ENCODE data around the gene MAN2C1. TPM values are rescaled to one million over a fixed set of nuclear protein-coding genes. Genes with fewer than 3 reads are reported as not detected.
"Not testable (repeated sequence)": the region's sequence is repeated elsewhere in the genome, so short reads cannot be mapped to it uniquely, and the experiment has no call there.

MAN2C1 gene
- polyA plus RNA-seq, 4 donors, result 109 to 379 (median 172) TPM

DNA sequence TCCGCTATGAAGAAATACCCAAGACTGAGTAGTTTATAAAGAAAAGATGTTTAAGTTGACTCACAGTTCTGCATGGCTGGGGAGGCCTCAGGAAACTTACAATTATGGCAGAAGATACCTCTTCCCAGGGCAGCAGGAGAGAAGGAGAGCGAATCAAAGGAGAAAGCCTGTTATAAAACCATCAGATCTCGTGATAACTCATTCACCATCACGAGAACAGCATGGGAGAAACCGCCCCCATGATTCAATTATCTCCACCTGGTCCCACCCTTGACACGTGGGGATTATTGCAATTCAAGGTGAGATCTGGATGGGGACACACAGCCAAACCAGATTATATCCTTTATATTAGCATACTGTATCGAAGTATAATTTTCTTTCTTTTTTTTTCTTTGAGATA is 36.3 kb downstream of the MAN2C1 start:
- not testable (repeated sequence) for H3K9me3 ChIP-seq (ENCODE audit: control insufficient read depth in 2 of 2, insufficient read depth in 1 of 2, low read depth in 1 of 2, low read length in 1 of 2); H3K27me3 ChIP-seq (ENCODE audit: control insufficient read depth in 3 of 3, insufficient read depth in 3 of 3, low read length in 3 of 3); H3K4me1 ChIP-seq (ENCODE audit: control insufficient read depth in 3 of 3, insufficient read depth in 2 of 3, low read depth in 1 of 3, low read length in 2 of 3); DNase-seq; H3K4me3 ChIP-seq (ENCODE audit: low read depth in 1 of 3, low read length in 3 of 3); H3K27ac ChIP-seq (ENCODE audit: low read depth in 1 of 3, low read length in 2 of 3); FAIRE-seq; H3K36me3 ChIP-seq (ENCODE audit: control insufficient read depth in 3 of 3, insufficient read depth in 2 of 3, low read depth in 1 of 3, low read length in 3 of 3)
- 40 to 70% (median 58%) methylated on average over 7 of the region's 7 CpGs for WGBS, 3 donors

DNA sequence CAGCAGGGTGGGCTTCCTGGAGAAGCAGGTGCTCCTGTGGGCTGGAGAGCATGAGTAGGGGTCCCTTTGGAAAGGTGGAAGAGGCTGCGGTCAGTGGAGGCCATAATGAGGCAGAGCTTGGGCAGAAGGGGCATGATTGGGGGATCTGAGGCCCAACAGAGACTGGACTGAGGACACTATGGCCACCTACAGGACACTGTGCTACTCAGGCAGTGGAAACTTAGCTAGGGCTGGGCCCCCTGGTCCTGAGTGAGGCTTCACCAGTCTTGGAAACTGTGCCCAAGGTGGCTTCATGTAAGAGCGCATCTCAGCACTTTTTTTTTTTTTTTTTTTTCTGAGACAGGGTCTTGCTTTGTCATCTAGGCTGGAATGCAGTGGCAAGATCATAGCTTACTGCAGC is 38.8 kb downstream of the MAN2C1 start:
- Histone ChIP-seq H3K27me3 (ENCODE audit: control insufficient read depth in 3 of 3, insufficient read depth in 3 of 3, low read length in 3 of 3) (no peaks in the 10 kb centered on the region), H3K36me3 (ENCODE audit: control insufficient read depth in 3 of 3, insufficient read depth in 2 of 3, low read depth in 1 of 3, low read length in 3 of 3) (no peaks in the 10 kb centered on the region), H3K4me3 (ENCODE audit: low read depth in 1 of 3, low read length in 3 of 3) (no peak overlapping the region), H3K27ac (ENCODE audit: low read depth in 1 of 3, low read length in 2 of 3) (no peak overlapping the region), H3K4me1 (ENCODE audit: control insufficient read depth in 3 of 3, insufficient read depth in 2 of 3, low read depth in 1 of 3, low read length in 2 of 3) (peaks cover 0 to under 1% (median 0%) of the 10 kb centered on the region in 3 donors), H3K9me3 (ENCODE audit: control insufficient read depth in 2 of 2, insufficient read depth in 1 of 2, low read depth in 1 of 2, low read length in 1 of 2) (no peaks in the 10 kb centered on the region)
- DNase-seq, result no peak
- WGBS, 3 donors, result 91 to 100% (median 94%) methylated on average over 2 of the region's 2 CpGs
- no peak for FAIRE-seq

DNA sequence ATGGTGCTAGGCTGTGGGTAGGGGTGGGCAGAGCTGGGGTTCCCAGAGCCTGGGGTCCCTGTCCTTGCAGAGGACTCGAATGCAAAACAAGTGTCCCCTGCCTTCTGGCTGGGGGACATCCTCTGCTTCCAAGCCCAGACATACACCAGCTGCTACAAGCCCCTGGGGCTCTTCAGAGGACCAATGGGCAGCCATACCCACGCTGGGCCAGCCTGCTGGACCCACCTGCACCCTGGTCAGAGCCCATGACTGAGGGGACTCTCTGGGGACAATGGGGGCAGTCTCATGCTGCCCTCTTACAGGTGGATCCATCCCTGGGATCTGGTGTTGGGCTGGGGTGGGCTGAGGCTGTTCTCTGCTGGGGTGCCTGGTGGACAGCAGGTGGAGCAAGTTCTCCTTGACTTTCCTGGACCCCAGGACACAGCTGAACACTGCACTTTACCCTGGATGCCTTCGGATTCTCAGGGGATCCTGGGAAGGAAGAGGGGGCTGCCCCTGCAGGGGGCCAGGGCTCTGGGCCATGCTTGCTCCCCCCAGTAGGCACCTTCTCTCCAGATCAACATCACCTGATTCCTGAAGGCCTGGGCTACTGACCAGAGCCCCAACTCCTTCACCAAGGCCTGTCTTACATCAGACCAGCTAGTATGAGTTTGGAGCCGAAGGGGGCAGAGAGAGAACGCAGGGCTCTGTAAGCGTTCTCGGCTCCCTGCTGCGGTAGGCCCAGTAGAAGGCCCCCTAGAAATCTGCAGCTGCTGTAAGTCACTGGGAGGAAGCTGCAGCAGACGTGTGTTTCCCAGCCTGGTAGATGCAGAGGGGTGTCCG is 39.7 kb downstream of the MAN2C1 start:
- WGBS, 3 donors, result 70 to 78% (median 71%) methylated on average over 10 of the region's 10 CpGs
- H3K9me3 ChIP-seq (ENCODE audit: control insufficient read depth in 2 of 2, insufficient read depth in 1 of 2, low read depth in 1 of 2, low read length in 1 of 2), result no peaks in the 10 kb centered on the region
- no peaks in the 10 kb centered on the region for H3K36me3 ChIP-seq (ENCODE audit: control insufficient read depth in 3 of 3, insufficient read depth in 2 of 3, low read depth in 1 of 3, low read length in 3 of 3)
- H3K4me3 ChIP-seq (ENCODE audit: low read depth in 1 of 3, low read length in 3 of 3), result no peak overlapping the region
- no peak for FAIRE-seq
- no peak for DNase-seq
- H3K27ac ChIP-seq (ENCODE audit: low read depth in 1 of 3, low read length in 2 of 3), result no peak overlapping the region
- H3K4me1 ChIP-seq (ENCODE audit: control insufficient read depth in 3 of 3, insufficient read depth in 2 of 3, low read depth in 1 of 3, low read length in 2 of 3), result peaks cover 0 to 10% (median 0%) of the 10 kb centered on the region in 3 donors
- H3K27me3 ChIP-seq (ENCODE audit: control insufficient read depth in 3 of 3, insufficient read depth in 3 of 3, low read length in 3 of 3), result no peaks in the 10 kb centered on the region

DNA sequence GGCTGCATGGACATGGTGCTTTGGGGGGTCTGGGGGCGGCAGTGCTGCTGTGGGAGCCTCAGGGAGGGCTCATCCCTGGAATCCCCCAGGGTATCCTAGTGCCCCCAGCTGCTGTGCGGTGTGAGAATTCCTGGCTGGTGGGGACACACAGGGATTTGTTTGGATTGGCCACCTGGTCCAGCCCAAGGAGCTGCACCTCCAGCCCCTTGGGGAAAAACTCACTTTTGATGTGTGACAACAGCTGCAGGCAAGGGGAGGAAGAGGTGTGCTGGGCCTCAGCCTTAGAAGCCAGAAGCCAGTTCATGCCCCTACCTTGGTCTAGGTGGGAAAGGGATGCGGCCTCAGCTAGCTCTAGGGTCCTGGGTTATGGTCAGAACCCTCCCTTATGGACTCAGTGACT is 40.9 kb downstream of the MAN2C1 start:
- H3K27me3 ChIP-seq (ENCODE audit: control insufficient read depth in 3 of 3, insufficient read depth in 3 of 3, low read length in 3 of 3), result no peaks in the 10 kb centered on the region
- no peak overlapping the region for H3K27ac ChIP-seq (ENCODE audit: low read depth in 1 of 3, low read length in 2 of 3)
- H3K36me3 ChIP-seq (ENCODE audit: control insufficient read depth in 3 of 3, insufficient read depth in 2 of 3, low read depth in 1 of 3, low read length in 3 of 3), result no peaks in the 10 kb centered on the region
- DNase-seq, result no peak
- H3K9me3 ChIP-seq (ENCODE audit: control insufficient read depth in 2 of 2, insufficient read depth in 1 of 2, low read depth in 1 of 2, low read length in 1 of 2), result no peaks in the 10 kb centered on the region
- FAIRE-seq, result no peak
- H3K4me1 ChIP-seq (ENCODE audit: control insufficient read depth in 3 of 3, insufficient read depth in 2 of 3, low read depth in 1 of 3, low read length in 2 of 3), result peaks cover 0 to 16% (median 0%) of the 10 kb centered on the region in 3 donors
- H3K4me3 ChIP-seq (ENCODE audit: low read depth in 1 of 3, low read length in 3 of 3), result no peak overlapping the region
- WGBS, 3 donors, result 81 to 90% (median 82%) methylated on average over 3 of the region's 3 CpGs

DNA sequence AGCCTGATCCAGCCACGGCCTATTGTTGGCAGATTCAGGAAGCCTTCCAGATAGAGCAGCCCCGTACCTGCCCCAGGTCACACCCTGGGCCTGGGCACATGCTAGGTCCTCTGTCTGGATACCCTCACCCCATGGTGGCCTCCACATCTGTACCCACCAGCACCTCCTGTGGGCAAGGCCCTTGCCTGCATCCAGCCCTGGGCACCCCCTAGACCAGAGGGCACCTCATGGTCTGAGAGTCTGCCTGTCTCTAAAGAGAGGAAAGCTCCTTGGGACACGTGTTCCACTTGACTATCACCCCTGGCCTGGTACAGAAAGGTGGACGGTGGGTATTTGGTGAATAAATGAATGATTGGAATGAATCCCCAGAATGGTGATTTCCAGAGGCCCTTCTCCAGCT is 41.4 kb downstream of the MAN2C1 start:
- 84 to 86% (median 84%) methylated on average over 4 of the region's 4 CpGs for WGBS, 3 donors
- Histone ChIP-seq H3K27ac (ENCODE audit: low read depth in 1 of 3, low read length in 2 of 3) (no peak overlapping the region), H3K36me3 (ENCODE audit: control insufficient read depth in 3 of 3, insufficient read depth in 2 of 3, low read depth in 1 of 3, low read length in 3 of 3) (no peaks in the 10 kb centered on the region), H3K4me3 (ENCODE audit: low read depth in 1 of 3, low read length in 3 of 3) (no peak overlapping the region), H3K27me3 (ENCODE audit: control insufficient read depth in 3 of 3, insufficient read depth in 3 of 3, low read length in 3 of 3) (no peaks in the 10 kb centered on the region), H3K4me1 (ENCODE audit: control insufficient read depth in 3 of 3, insufficient read depth in 2 of 3, low read depth in 1 of 3, low read length in 2 of 3) (peaks cover 0 to 16% (median 0%) of the 10 kb centered on the region in 3 donors), H3K9me3 (ENCODE audit: control insufficient read depth in 2 of 2, insufficient read depth in 1 of 2, low read depth in 1 of 2, low read length in 1 of 2) (no peaks in the 10 kb centered on the region)
- DNase-seq (no peak), FAIRE-seq (no peak)

DNA sequence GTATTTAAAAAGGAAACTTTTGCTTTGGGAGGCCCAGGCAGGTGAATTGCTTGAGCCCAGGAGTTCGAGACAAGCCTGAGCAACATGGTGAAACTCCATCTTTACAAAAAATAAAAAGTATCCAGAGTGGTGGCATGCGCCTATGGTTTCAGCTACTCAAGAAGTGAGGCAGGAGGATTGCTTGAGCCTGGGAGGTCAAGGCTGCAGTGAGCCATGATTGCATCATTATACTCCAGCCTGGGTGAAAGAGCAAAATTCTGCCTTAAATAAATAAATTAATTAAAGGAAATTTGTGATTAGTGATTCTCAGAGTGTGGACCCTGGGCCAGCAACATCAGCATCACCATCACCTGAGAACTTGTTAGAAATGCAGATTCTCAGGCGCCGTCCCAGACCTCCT is 42.5 kb downstream of the MAN2C1 start:
- H3K4me1 ChIP-seq (ENCODE audit: control insufficient read depth in 3 of 3, insufficient read depth in 2 of 3, low read depth in 1 of 3, low read length in 2 of 3), result peaks cover 0 to 16% (median 0%) of the 10 kb centered on the region in 3 donors
- H3K36me3 ChIP-seq (ENCODE audit: control insufficient read depth in 3 of 3, insufficient read depth in 2 of 3, low read depth in 1 of 3, low read length in 3 of 3), result no peaks in the 10 kb centered on the region
- FAIRE-seq, result no peak
- DNase-seq, result no peak
- 92 to 97% (median 95%) methylated on average over 4 of the region's 4 CpGs for WGBS, 3 donors
- H3K4me3 ChIP-seq (ENCODE audit: low read depth in 1 of 3, low read length in 3 of 3), result no peak overlapping the region
- H3K27me3 ChIP-seq (ENCODE audit: control insufficient read depth in 3 of 3, insufficient read depth in 3 of 3, low read length in 3 of 3), result no peaks in the 10 kb centered on the region
- no peak overlapping the region for H3K27ac ChIP-seq (ENCODE audit: low read depth in 1 of 3, low read length in 2 of 3)
- H3K9me3 ChIP-seq (ENCODE audit: control insufficient read depth in 2 of 2, insufficient read depth in 1 of 2, low read depth in 1 of 2, low read length in 1 of 2), result no peaks in the 10 kb centered on the region

DNA sequence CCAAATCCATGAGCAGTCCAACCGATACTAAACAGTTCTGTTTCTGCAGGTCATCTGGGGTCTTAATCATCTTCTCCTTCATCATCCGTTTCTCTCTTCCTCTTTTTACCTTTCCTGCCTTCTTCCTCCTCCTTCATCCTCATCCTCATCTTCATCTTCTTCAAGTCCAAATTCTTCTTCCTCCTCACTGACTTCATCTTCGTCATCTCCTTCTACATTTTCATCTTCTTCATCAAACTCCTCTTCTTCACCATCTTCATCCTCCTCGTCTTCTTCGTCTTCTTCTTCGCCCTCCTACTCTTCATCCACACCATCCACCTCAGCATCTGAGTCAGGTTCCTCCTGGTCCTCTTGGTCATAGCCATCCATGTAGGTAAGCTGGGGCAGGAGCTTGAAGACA is 46.7 kb downstream of the MAN2C1 start:
- H3K4me1 ChIP-seq (ENCODE audit: control insufficient read depth in 3 of 3, insufficient read depth in 2 of 3, low read depth in 1 of 3, low read length in 2 of 3), result peaks cover 0 to 16% (median 0%) of the 10 kb centered on the region in 3 donors
- H3K36me3 ChIP-seq (ENCODE audit: control insufficient read depth in 3 of 3, insufficient read depth in 2 of 3, low read depth in 1 of 3, low read length in 3 of 3), result no peaks in the 10 kb centered on the region
- WGBS, 3 donors, result 88 to 93% (median 91%) methylated on average over 6 of the region's 6 CpGs
- no peak overlapping the region for H3K4me3 ChIP-seq (ENCODE audit: low read depth in 1 of 3, low read length in 3 of 3)
- no peak overlapping the region for H3K27ac ChIP-seq (ENCODE audit: low read depth in 1 of 3, low read length in 2 of 3)
- DNase-seq, result no peak
- FAIRE-seq, result no peak
- H3K9me3 ChIP-seq (ENCODE audit: control insufficient read depth in 2 of 2, insufficient read depth in 1 of 2, low read depth in 1 of 2, low read length in 1 of 2), result no peaks in the 10 kb centered on the region
- no peaks in the 10 kb centered on the region for H3K27me3 ChIP-seq (ENCODE audit: control insufficient read depth in 3 of 3, insufficient read depth in 3 of 3, low read length in 3 of 3)

DNA sequence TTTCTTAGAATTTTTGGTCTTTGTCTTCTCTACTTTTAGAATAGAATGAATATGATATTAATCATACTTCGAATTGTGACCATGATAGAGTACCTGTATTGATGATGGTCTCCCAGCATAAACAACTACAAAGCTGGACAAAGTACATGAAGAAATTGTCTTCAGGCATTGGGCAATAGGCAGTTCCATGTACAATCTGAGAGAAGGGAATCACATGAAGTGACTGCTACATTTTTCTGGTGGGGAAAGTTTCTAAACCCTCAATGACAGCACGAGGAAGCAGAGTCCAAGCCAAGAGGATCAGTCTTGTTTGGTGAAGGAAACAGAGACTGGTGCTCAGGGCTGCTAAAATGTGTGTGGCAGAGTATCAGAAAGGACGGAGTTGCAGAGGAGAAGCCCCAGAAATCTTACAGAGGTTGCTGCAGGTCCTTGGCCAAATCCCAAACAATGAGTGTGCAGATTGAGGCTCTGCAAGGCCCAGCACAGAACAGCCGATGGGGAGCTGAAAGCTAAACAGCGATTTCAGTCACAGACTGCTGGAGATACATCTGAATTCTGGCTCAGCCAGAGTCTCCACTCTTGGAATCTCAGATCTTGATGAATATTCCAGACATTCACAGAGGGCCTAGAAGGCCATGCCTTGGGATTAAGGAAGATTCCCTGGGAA is 49.0 kb downstream of the MAN2C1 start:
- H3K9me3 ChIP-seq (ENCODE audit: control insufficient read depth in 2 of 2, insufficient read depth in 1 of 2, low read depth in 1 of 2, low read length in 1 of 2); H3K27ac ChIP-seq (ENCODE audit: low read depth in 1 of 3, low read length in 2 of 3); FAIRE-seq; H3K36me3 ChIP-seq (ENCODE audit: control insufficient read depth in 3 of 3, insufficient read depth in 2 of 3, low read depth in 1 of 3, low read length in 3 of 3); H3K4me3 ChIP-seq (ENCODE audit: low read depth in 1 of 3, low read length in 3 of 3); H3K27me3 ChIP-seq (ENCODE audit: control insufficient read depth in 3 of 3, insufficient read depth in 3 of 3, low read length in 3 of 3): not testable (repeated sequence)
- H3K4me1 ChIP-seq (ENCODE audit: control insufficient read depth in 3 of 3, insufficient read depth in 2 of 3, low read depth in 1 of 3, low read length in 2 of 3), result peaks cover 0 to 13% (median 0%) of the 10 kb centered on the region in 3 donors
- 77 to 89% (median 84%) methylated on average over 5 of the region's 5 CpGs for WGBS, 3 donors
- peak in 1 of 2 donors; percentile 33 for DNase-seq
